Testis (tissue), 3 donors: ENCODE results near the gene ESAM. TPM values are rescaled to one million over a fixed set of nuclear protein-coding genes. Genes with fewer than 3 reads are reported as not detected.

ENCODE experiments used
- DNase-seq: peaks from one replicate; pipeline ENCODE4 v3.0.0-alpha.2; 2019
- H3K27ac ChIP-seq, 2 donors: fragments of 200-600 bp; sonication (generic); one replicate each; pipeline ENCODE4 v1.5.1; 2019
- H3K27me3 ChIP-seq: fragments of 200-600 bp; sonication (generic); one replicate; pipeline ENCODE4 v1.5.1; 2019
- H3K36me3 ChIP-seq: fragments of 200-600 bp; sonication (generic); one replicate; pipeline ENCODE4 v1.5.1; 2017; ENCODE audit warnings: low read depth; ENCODE audit errors: missing control alignments
- H3K4me1 ChIP-seq: fragments of 200-600 bp; sonication (generic); one replicate; pipeline ENCODE4 v1.5.1; 2019
- H3K4me3 ChIP-seq, 2 donors: fragments of 200-600 bp; sonication (generic); one replicate each; pipeline ENCODE4 v1.5.1; 2017 to 2019
- H3K9me3 ChIP-seq: fragments of 200-600 bp; sonication (generic); one replicate; pipeline ENCODE4 v1.5.1; 2017
- CTCF ChIP-seq, 3 experiments: fragments of 450-650 bp in 2 of 3; fragments of 200-600 bp in 1 of 3; sonication (generic) in 1 of 3; IDR thresholded peaks; one replicate each; pipeline ENCODE4 v1.5.1; 2016 to 2019; ENCODE audit warnings: antibody characterized with exemption in 3 of 3, mild to moderate bottlenecking in 2 of 3, moderate library complexity in 1 of 3
- POLR2A ChIP-seq: fragments of 450-650 bp; IDR thresholded peaks from one replicate; pipeline ENCODE4 v1.6.1; 2017; ENCODE audit warnings: antibody characterized with exemption, mild to moderate bottlenecking, moderate library complexity
- WGBS, 2 donors: methylation state at CpG; one replicate each; pipeline ENCODE4 v1.1.5; 2018; 5-methylcytosine and 5-hydroxymethylcytosine counted together
- intact Hi-C: fragments of 100-400 bp; cut with DNase I; formaldehyde crosslinking; loops from one replicate; pipeline ENCODE4 v1.15.1; 2023; ENCODE audit warnings: low total_unique reads
- polyA plus RNA-seq: library from polyadenylated mRNA; stranded (reverse); fragments of 350-450 nt; fragmentation: Illumina TruSeq; extraction: RNeasy Lipid Tissue Mini Kit (QIAGEN cat#74804); gene quantifications from one replicate; pipeline ENCODE4 v1.2.3, GENCODE V29; 2014; ENCODE audit warnings: low read depth, low replicate concordance; ENCODE audit not compliant: insufficient read depth
- total RNA-seq, 2 donors: library from RNA; depleted of rRNA; stranded (reverse); fragments of >200 nt; gene quantifications; one replicate each; pipeline ENCODE4 v1.2.3, GENCODE V29; 2016

ESAM gene
- total and polyA plus RNA-seq, 3 donors from 2014 or later = 6.0 to 15.8 (median 10.6) TPM

GRCh38 chr11:124804884-124805283, 42.8 kb upstream of the ESAM start:
- intact Hi-C loops = no loop called here

GRCh38 chr11:124801636-124802312, 39.7 kb upstream of the ESAM start:
- no peak for DNase-seq
- WGBS, 2 donors = 40 to 71% methylated on average over 8 of the region's 8 CpGs
- Histone ChIP-seq H3K9me3 (no peaks in the 10 kb centered on the region), H3K4me3 (no peak overlapping the region), H3K36me3 (no peaks in the 10 kb centered on the region), H3K27ac (peak overlapping the region in 1 of 2 donors; percentile 19), H3K27me3 (no peaks in the 10 kb centered on the region), H3K4me1 (peaks cover 9% of the 10 kb centered on the region)
- TF ChIP-seq POLR2A (no peak), CTCF (IDR thresholded peaks at IDR 0.05) (no peak)
- intact Hi-C loops = no loop called here

More at GRCh38 chr11:124804884-124805283, 42.8 kb upstream of the ESAM start:
- no peak for TF ChIP-seq CTCF (IDR thresholded peaks at IDR 0.05)
- TF ChIP-seq POLR2A = no peak
- Histone ChIP-seq H3K9me3 (no peaks in the 10 kb centered on the region), H3K4me1 (no peaks in the 10 kb centered on the region), H3K36me3 (no peaks in the 10 kb centered on the region), H3K4me3 (no peak overlapping the region), H3K27me3 (no peaks in the 10 kb centered on the region), H3K27ac (no peak overlapping the region)
- DNase-seq = no peak
- WGBS, 2 donors = 90 to 96% methylated on average over 3 of the region's 3 CpGs

GRCh38 chr11:124801014-124801413, 38.9 kb upstream of the ESAM start:
- no peak for TF ChIP-seq CTCF (IDR thresholded peaks at IDR 0.05)
- TF ChIP-seq POLR2A = no peak
- peak overlapping the region; percentile 91 to 98 for H3K4me3 ChIP-seq
- H3K27ac ChIP-seq = peak overlapping the region; percentile 95 to 99
- no peak for DNase-seq
- H3K36me3 ChIP-seq = no peaks in the 10 kb centered on the region
- intact Hi-C loops = no loop called here
- WGBS, 2 donors = 1 to 2% methylated on average over 8 of the region's 8 CpGs
- no peaks in the 10 kb centered on the region for H3K9me3 ChIP-seq
- peaks cover 9% of the 10 kb centered on the region for H3K4me1 ChIP-seq
- H3K27me3 ChIP-seq = no peaks in the 10 kb centered on the region

- H3K27me3 ChIP-seq = no peaks in the 10 kb centered on the region
- H3K36me3 ChIP-seq = no peaks in the 10 kb centered on the region
- peak; percentile 87 for DNase-seq
- intact Hi-C loops = no loop called here
- H3K4me1 ChIP-seq = peaks cover 9% of the 10 kb centered on the region
- no peaks in the 10 kb centered on the region for H3K9me3 ChIP-seq
- 0% methylated on average over 3 to 29 of the region's 62 CpGs for WGBS, 2 donors
- peak within 1 kb of the TSS; percentile 91 to 98 for H3K4me3 ChIP-seq
- TF ChIP-seq POLR2A = no peak
- no peak for TF ChIP-seq CTCF (IDR thresholded peaks at IDR 0.05)
- H3K27ac ChIP-seq = peak within 1 kb of the TSS; percentile 95 to 99
These were observed 38.3 kb upstream of the ESAM start, which contains the start of gene MSANTD2 for GRCh38 chr11:124800226-124800929. MSANTD2 (minus strand) TSS chr11:124800406; CDS start chr11:124800380, 26 bp downstream.
